Muscle of back (tissue), 11 donors: ENCODE measurements around the gene ADRB1. TPM values are rescaled to one million over a fixed set of nuclear protein-coding genes. Genes with fewer than 3 reads are reported as not detected.

Source experiments
- DNase-seq, 3 donors: peaks; one replicate each; pipeline versions ENCODE4 v3.0.0 to v3.0.0-alpha.2; 2013
- polyA plus RNA-seq, 10 donors: library from polyadenylated mRNA; unstranded; fragments of 120-200 nt; gene quantifications; one replicate each; pipeline ENCODE4 v1.2.1, GENCODE V29; 2013; ENCODE audit not compliant: insufficient read length in 10 of 10

ADRB1 gene
- polyA plus RNA-seq, 10 donors: 0.07 to 0.48 (median 0.22) TPM; not detected in 2

GRCh38 chr10:114052255-114052654 lies 8.6 kb downstream of the ADRB1 start:
- no peak for DNase-seq

GRCh38 chr10:114053946-114054345 lies 10.3 kb downstream of the ADRB1 start:
- DNase-seq: no peak

- no peak for DNase-seq
These were observed 14.2 kb downstream of the ADRB1 start for GRCh38 chr10:114057855-114058254.

GRCh38 chr10:114058297-114058696 lies 14.6 kb downstream of the ADRB1 start:
- no peak for DNase-seq

- DNase-seq: no peak
These were observed 15.9 kb downstream of the ADRB1 start for GRCh38 chr10:114059561-114059960.

GRCh38 chr10:114060456-114060855 lies 16.8 kb downstream of the ADRB1 start:
- no peak for DNase-seq

GRCh38 chr10:114061148-114061547 lies 17.5 kb downstream of the ADRB1 start:
- no peak for DNase-seq

GRCh38 chr10:114061789-114062188 lies 18.1 kb downstream of the ADRB1 start:
- DNase-seq: no peak

- DNase-seq: no peak
These were observed 20.7 kb downstream of the ADRB1 start for GRCh38 chr10:114064151-114065048.

- no peak for DNase-seq
These were observed 21.4 kb downstream of the ADRB1 start for GRCh38 chr10:114065049-114065435.

- no peak for DNase-seq
These were observed 24.5 kb downstream of the ADRB1 start for GRCh38 chr10:114068054-114068707.

- no peak for DNase-seq
These were observed 27.0 kb downstream of the ADRB1 start for GRCh38 chr10:114070710-114071109.

- DNase-seq: no peak
These were observed 27.5 kb downstream of the ADRB1 start for GRCh38 chr10:114071178-114071577.

- DNase-seq: no peak
These were observed 29.9 kb downstream of the ADRB1 start for GRCh38 chr10:114073395-114074186.

- no peak for DNase-seq
These were observed 31.4 kb downstream of the ADRB1 start for GRCh38 chr10:114075093-114075492.

GRCh38 chr10:114077347-114077746 lies 33.7 kb downstream of the ADRB1 start:
- no peak for DNase-seq

GRCh38 chr10:114077815-114078219 lies 34.2 kb downstream of the ADRB1 start:
- DNase-seq: no peak

- no peak for DNase-seq
These were observed 34.7 kb downstream of the ADRB1 start for GRCh38 chr10:114078346-114078745.

GRCh38 chr10:114079421-114079820 lies 35.8 kb downstream of the ADRB1 start:
- no peak for DNase-seq

- no peak for DNase-seq
These were observed 38.4 kb downstream of the ADRB1 start for GRCh38 chr10:114081911-114082583.

GRCh38 chr10:114083040-114083439 lies 39.4 kb downstream of the ADRB1 start:
- no peak for DNase-seq

GRCh38 chr10:114084215-114084614 lies 40.5 kb downstream of the ADRB1 start:
- DNase-seq: no peak
